Upper lobe of left lung (tissue), 6 donors: ENCODE data around the gene BAIAP2L2. TPM values are rescaled to one million over a fixed set of nuclear protein-coding genes. Genes with fewer than 3 reads are reported as not detected.
"Not testable (repeated sequence)": the region's sequence is repeated elsewhere in the genome, so short reads cannot be mapped to it uniquely, and the experiment has no call there.

Experiments
- ATAC-seq, 2 donors: fragments of 200-7000 bp; cut with Tn5 transposase; one replicate each; pipeline ENCODE4 v1.9.1; 2022; ENCODE audit warnings: mild to moderate bottlenecking in 2 of 2, moderate library complexity in 2 of 2; ENCODE audit not compliant: low FRiP score in 2 of 2
- DNase-seq, 2 donors: peaks; one replicate each; pipeline ENCODE4 v3.0.0-alpha.2; 2019 to 2020
- H3K27ac ChIP-seq, 4 donors: fragments of 200-600 bp; sonication (generic); one replicate each; pipeline ENCODE4 v1.5.1; 2016 to 2019
- H3K27me3 ChIP-seq, 4 donors: fragments of 200-600 bp; sonication (generic); one replicate each; pipeline ENCODE4 v1.5.1; 2017 to 2019
- H3K36me3 ChIP-seq, 4 donors: fragments of 200-600 bp; sonication (generic); one replicate each; pipeline ENCODE4 v1.5.1; 2016 to 2019
- H3K4me1 ChIP-seq, 4 donors: fragments of 200-600 bp; sonication (generic); one replicate each; pipeline ENCODE4 v1.5.1; 2018 to 2019
- H3K4me3 ChIP-seq, 4 donors: fragments of 200-600 bp; sonication (generic); one replicate each; pipeline ENCODE4 v1.5.1; 2017 to 2019; ENCODE audit warnings: mild to moderate bottlenecking in 2 of 4, moderate library complexity in 1 of 4
- H3K9me3 ChIP-seq, 4 donors: fragments of 200-600 bp; sonication (generic); one replicate each; pipeline ENCODE4 v1.5.1; 2018 to 2019
- CTCF ChIP-seq, 6 experiments: fragments of 450-650 bp in 4 of 6; fragments of 200-600 bp in 2 of 6; sonication (generic) in 2 of 6; IDR thresholded peaks; one replicate each; pipeline ENCODE4 v1.5.1; 2016 to 2019; ENCODE audit warnings: antibody characterized with exemption in 6 of 6
- EP300 ChIP-seq, 4 donors: sonication (generic); formaldehyde crosslinking; IDR thresholded peaks; one replicate each; pipeline ENCODE4 v1.5.1; 2017; ENCODE audit warnings: antibody characterized with exemption in 4 of 4, control low read depth in 2 of 4
- POLR2A ChIP-seq, 4 donors: fragments of 450-650 bp; IDR thresholded peaks; one replicate each; pipeline ENCODE4 v1.5.1; 2016 to 2017; ENCODE audit warnings: antibody characterized with exemption in 4 of 4, mild to moderate bottlenecking in 2 of 4
- POLR2AphosphoS5 ChIP-seq, 2 donors: sonication (generic); formaldehyde crosslinking; IDR thresholded peaks; one replicate each; pipeline ENCODE4 v1.5.1; 2017; ENCODE audit warnings: antibody characterized with exemption in 2 of 2
- WGBS, 2 donors: methylation state at CpG; one replicate each; pipeline ENCODE4 v1.1.5; 2017 to 2018; 5-methylcytosine and 5-hydroxymethylcytosine counted together
- total RNA-seq, 6 donors: library from RNA; depleted of rRNA in 4 of 6; stranded (reverse); fragments of >200 nt in 4 of 6; gene quantifications; one replicate each; pipeline versions ENCODE4 v1.1.0 to v1.2.1, GENCODE V29; 2016 to 2021
- donor health status: DM: no; HTN: no; CAD: no; lungs with moderate emphysema.
- donor health status: DM: no; HTN: yes; CAD: no; lungs with severe emphysema.

BAIAP2L2 gene
- total RNA-seq, 6 donors from 2014 or later, result 0.94 to 6.3 (median 0.98) TPM; not detected in 3

- Histone ChIP-seq H3K4me3 (peak overlapping the region in 3 of 4 donors; percentile 35 to 47 (median 44)), H3K9me3 (no peaks in the 10 kb centered on the region), H3K27me3 (peaks cover 0 to 23% (median 10%) of the 10 kb centered on the region in 4 donors), H3K4me1 (peaks cover 23 to 27% (median 23%) of the 10 kb centered on the region in 4 donors), H3K27ac (peak overlapping the region in 3 of 4 donors; percentile 35 to 50 (median 48)), H3K36me3 (peaks cover 0 to 2% (median under 1%) of the 10 kb centered on the region in 4 donors)
- DNase-seq, result peak in 1 of 2 donors; percentile 88
- ATAC-seq, result peak in 1 of 2 donors; percentile 76
- 7 to 14% methylated on average over 11 to 29 of the region's 110 CpGs for WGBS, 2 donors
- TF ChIP-seq POLR2AphosphoS5 (IDR thresholded peaks at IDR 0.05), result peak in 1 of 2 donors; percentile 14
- TF ChIP-seq CTCF (IDR thresholded peaks at IDR 0.05), result peak in 1 of 6 experiments; percentile 43
- peak in 1 of 4 donors; percentile 21 for TF ChIP-seq POLR2A (IDR thresholded peaks at IDR 0.05)
- no peak for TF ChIP-seq EP300 (IDR thresholded peaks at IDR 0.05)
These were observed 29.4 kb downstream of the BAIAP2L2 start for GRCh38 chr22:38080850-38081635.

GRCh38 chr22:38080474-38080849 is 30.0 kb downstream of the BAIAP2L2 start:
- peaks cover 0 to 23% (median 10%) of the 10 kb centered on the region in 4 donors for H3K27me3 ChIP-seq
- peak overlapping the region in 3 of 4 donors; percentile 35 to 47 (median 44) for H3K4me3 ChIP-seq
- peak overlapping the region in 1 of 4 donors; percentile 48 for H3K27ac ChIP-seq
- peaks cover 23 to 27% (median 23%) of the 10 kb centered on the region in 4 donors for H3K4me1 ChIP-seq
- no peak for TF ChIP-seq CTCF (IDR thresholded peaks at IDR 0.05)
- no peak for TF ChIP-seq POLR2AphosphoS5 (IDR thresholded peaks at IDR 0.05)
- TF ChIP-seq POLR2A (IDR thresholded peaks at IDR 0.05), result no peak
- no peak for TF ChIP-seq EP300 (IDR thresholded peaks at IDR 0.05)
- WGBS, 2 donors, result 59 to 89% methylated on average over 2 to 8 of the region's 11 CpGs
- no peaks in the 10 kb centered on the region for H3K9me3 ChIP-seq
- peaks cover 0 to 8% (median 5%) of the 10 kb centered on the region in 4 donors for H3K36me3 ChIP-seq
- ATAC-seq (no peak), DNase-seq (no peak)

- Histone ChIP-seq H3K36me3 (peaks cover 0 to 14% (median 12%) of the 10 kb centered on the region in 4 donors), H3K4me3 (no peak overlapping the region), H3K27ac (no peak overlapping the region), H3K27me3 (peaks cover 0 to 23% (median 10%) of the 10 kb centered on the region in 4 donors), H3K9me3 (no peaks in the 10 kb centered on the region), H3K4me1 (peaks cover 23 to 27% (median 23%) of the 10 kb centered on the region in 4 donors)
- DNase-seq, result peak in 1 of 2 donors; percentile 37
- TF ChIP-seq POLR2AphosphoS5 (IDR thresholded peaks at IDR 0.05), result no peak
- TF ChIP-seq EP300 (IDR thresholded peaks at IDR 0.05), result no peak
- no peak for TF ChIP-seq CTCF (IDR thresholded peaks at IDR 0.05)
- TF ChIP-seq POLR2A (IDR thresholded peaks at IDR 0.05), result no peak
- ATAC-seq, result no peak
- 86 to 96% methylated on average over 2 to 7 of the region's 7 CpGs for WGBS, 2 donors
These were observed 30.7 kb downstream of the BAIAP2L2 start for GRCh38 chr22:38079804-38080203.

- 88 to 95% methylated on average over 2 of the region's 2 CpGs for WGBS, 2 donors
- H3K4me1 ChIP-seq, result peaks cover 23 to 27% (median 23%) of the 10 kb centered on the region in 4 donors
- not testable (repeated sequence) for DNase-seq, ATAC-seq, H3K9me3 ChIP-seq, H3K27ac ChIP-seq, H3K4me3 ChIP-seq
- peaks cover under 1 to 20% (median 18%) of the 10 kb centered on the region in 4 donors for H3K36me3 ChIP-seq
- peaks cover 0 to 23% (median 10%) of the 10 kb centered on the region in 4 donors for H3K27me3 ChIP-seq
These were observed 31.3 kb downstream of the BAIAP2L2 start for GRCh38 chr22:38079208-38079607.

- ATAC-seq (no peak), DNase-seq (peak in 1 of 2 donors; percentile 59)
- Histone ChIP-seq H3K27me3 (peaks cover 0 to 23% (median 10%) of the 10 kb centered on the region in 4 donors), H3K4me3 (no peak overlapping the region), H3K4me1 (peaks cover 23 to 27% (median 23%) of the 10 kb centered on the region in 4 donors), H3K36me3 (peaks cover 6 to 30% (median 27%) of the 10 kb centered on the region in 4 donors), H3K27ac (no peak overlapping the region), H3K9me3 (no peaks in the 10 kb centered on the region)
- 78 to 79% methylated on average over 6 to 16 of the region's 22 CpGs for WGBS, 2 donors
- TF ChIP-seq POLR2A (IDR thresholded peaks at IDR 0.05) (no peak), POLR2AphosphoS5 (IDR thresholded peaks at IDR 0.05) (no peak), EP300 (IDR thresholded peaks at IDR 0.05) (no peak), CTCF (IDR thresholded peaks at IDR 0.05) (no peak)
These were observed 32.2 kb downstream of the BAIAP2L2 start for GRCh38 chr22:38078046-38078840.
